H9 (cell line): ENCODE measurements around the gene MIPEP. TPM values are rescaled to one million over a fixed set of nuclear protein-coding genes. Genes with fewer than 3 reads are reported as not detected.

Source experiments
- DNase-seq: peaks from one replicate; pipeline ENCODE4 v3.0.0-alpha.2; 2017
- H2AFZ ChIP-seq: one replicate; pipeline ENCODE4 v1.6.1; 2013; ENCODE audit warnings: mild to moderate bottlenecking, low read length, control low read depth, moderate library complexity
- H2AK5ac ChIP-seq: 2 replicates; pipeline ENCODE4 v1.6.1; 2013; ENCODE audit warnings: low read length, control low read depth, mixed read lengths; ENCODE audit not compliant: insufficient read length
- H2BK120ac ChIP-seq: one replicate; pipeline ENCODE4 v1.6.1; 2013; ENCODE audit warnings: low read depth, mild to moderate bottlenecking, low read length, control low read depth, inconsistent platforms; ENCODE audit not compliant: poor library complexity, severe bottlenecking
- H2BK12ac ChIP-seq: 2 replicates; pipeline ENCODE4 v1.6.1; 2013; ENCODE audit warnings: low read length, control low read depth, mixed read lengths, low read depth; ENCODE audit not compliant: insufficient read length
- H2BK15ac ChIP-seq: 2 replicates; pipeline ENCODE4 v1.6.1; 2013; ENCODE audit warnings: low read depth, low read length, control low read depth
- H2BK20ac ChIP-seq: one replicate; pipeline ENCODE4 v1.6.1; 2013; ENCODE audit warnings: low read depth, mild to moderate bottlenecking, low read length, control low read depth, inconsistent platforms; ENCODE audit not compliant: poor library complexity, severe bottlenecking
- H2BK5ac ChIP-seq: 2 replicates; pipeline ENCODE4 v1.6.1; 2013; ENCODE audit warnings: low read length, control low read depth, mixed read lengths; ENCODE audit not compliant: insufficient read length
- H3K14ac ChIP-seq: 2 replicates; pipeline ENCODE4 v1.6.1; 2013; ENCODE audit warnings: low read length, control low read depth; ENCODE audit not compliant: insufficient read depth
- H3K18ac ChIP-seq: 2 replicates; pipeline ENCODE4 v1.6.1; 2013; ENCODE audit warnings: low read depth, mild to moderate bottlenecking, mixed read lengths, low read length, control low read depth; ENCODE audit not compliant: insufficient read length
- H3K23ac ChIP-seq: 2 replicates; pipeline ENCODE4 v1.6.1; 2013; ENCODE audit warnings: low read length, control low read depth, mixed read lengths, low read depth; ENCODE audit not compliant: insufficient read length
- H3K23me2 ChIP-seq: 2 replicates; pipeline ENCODE4 v1.6.1; 2013; ENCODE audit warnings: low read depth, mild to moderate bottlenecking, mixed read lengths, low read length, control low read depth; ENCODE audit not compliant: insufficient read length, poor library complexity, severe bottlenecking
- H3K27ac ChIP-seq: 2 replicates; pipeline ENCODE4 v1.5.1; 2013; ENCODE audit warnings: low read length, control low read depth, mixed read lengths, low read depth; ENCODE audit not compliant: insufficient read length
- H3K27me3 ChIP-seq: 2 replicates; pipeline ENCODE4 v1.6.1; 2013; ENCODE audit warnings: low read length, control low read depth, inconsistent platforms; ENCODE audit not compliant: insufficient read depth
- H3K4ac ChIP-seq: 2 replicates; pipeline ENCODE4 v1.6.1; 2013; ENCODE audit warnings: low read depth, mild to moderate bottlenecking, control low read depth, inconsistent platforms, low read length, moderate library complexity
- H3K4me1 ChIP-seq: 2 replicates; pipeline ENCODE4 v1.6.1; 2013; ENCODE audit warnings: low read length, control low read depth, inconsistent platforms; ENCODE audit not compliant: insufficient read depth
- H3K4me2 ChIP-seq: 2 replicates; pipeline ENCODE4 v1.6.1; 2013; ENCODE audit warnings: low read length, control low read depth, mixed read lengths; ENCODE audit not compliant: insufficient read length, insufficient read depth
- H3K56ac ChIP-seq: 2 replicates; pipeline ENCODE4 v1.6.1; 2013; ENCODE audit warnings: low read depth, mild to moderate bottlenecking, mixed read lengths, low read length, control low read depth; ENCODE audit not compliant: insufficient read length
- H3K79me1 ChIP-seq: 2 replicates; pipeline ENCODE4 v1.6.1; 2013; ENCODE audit warnings: low read depth, mild to moderate bottlenecking, moderate library complexity, low read length, control low read depth, inconsistent platforms; ENCODE audit not compliant: insufficient read depth, poor library complexity, severe bottlenecking
- H3K79me2 ChIP-seq: 2 replicates; pipeline ENCODE4 v1.6.1; 2013; ENCODE audit warnings: low read length, control low read depth, inconsistent platforms; ENCODE audit not compliant: insufficient read depth
- H3K9ac ChIP-seq: 2 replicates; pipeline ENCODE4 v1.6.1; 2013; ENCODE audit warnings: low read length, control low read depth, mixed read lengths; ENCODE audit not compliant: insufficient read length; ENCODE audit errors: extremely low read depth
- H3K9me3 ChIP-seq: one replicate; pipeline ENCODE4 v1.6.1; 2013; ENCODE audit warnings: low read depth, low read length, inconsistent platforms; ENCODE audit not compliant: control insufficient read depth
- H3T11ph ChIP-seq: one replicate; pipeline ENCODE4 v1.6.1; 2013; ENCODE audit warnings: mild to moderate bottlenecking, low read length, control low read depth, inconsistent platforms
- H4K20me1 ChIP-seq: one replicate; pipeline ENCODE4 v1.6.1; 2013; ENCODE audit not compliant: control insufficient read depth, insufficient read length, insufficient read depth
- H4K5ac ChIP-seq: 2 replicates; pipeline ENCODE4 v1.6.1; 2013; ENCODE audit warnings: low read depth, mild to moderate bottlenecking, mixed read lengths, low read length, control low read depth; ENCODE audit not compliant: insufficient read length
- H4K8ac ChIP-seq: replicated peaks from 2 replicates; pipeline ENCODE4 v1.6.1; 2013; ENCODE audit warnings: low read length, control low read depth, mixed read lengths, low read depth; ENCODE audit not compliant: insufficient read length
- H4K91ac ChIP-seq: 2 replicates; pipeline ENCODE4 v1.6.1; 2013; ENCODE audit warnings: low read depth, mild to moderate bottlenecking, moderate library complexity, mixed read lengths, low read length, control low read depth; ENCODE audit not compliant: insufficient read length
- H3K27ac Mint-ChIP-seq, 3 experiments: 2 replicates in 2 of 3; 3 replicates in 1 of 3; pipeline ENCODE4 v1.8.0; 2020 to 2021; ENCODE audit warnings: mixed read lengths in 3 of 3, mild to moderate bottlenecking in 1 of 3, moderate library complexity in 1 of 3
- H3K27me3 Mint-ChIP-seq: 2 replicates; pipeline ENCODE4 v1.8.0; 2021; ENCODE audit warnings: low read depth, mild to moderate bottlenecking, moderate library complexity, mixed read lengths
- H3K36me3 Mint-ChIP-seq, 3 experiments: 2 replicates in 2 of 3; 3 replicates in 1 of 3; pipeline ENCODE4 v1.8.0; 2020 to 2021; ENCODE audit warnings: low read depth in 3 of 3, mixed read lengths in 3 of 3; ENCODE audit not compliant: insufficient read depth in 1 of 3
- H3K4me1 Mint-ChIP-seq, 2 experiments: 2 replicates each; pipeline ENCODE4 v1.8.0; 2020; ENCODE audit warnings: mixed read lengths in 2 of 2
- H3K4me3 Mint-ChIP-seq, 2 experiments: 2 replicates in 1 of 2; 3 replicates in 1 of 2; pipeline ENCODE4 v1.8.0; 2020 to 2021; ENCODE audit warnings: mild to moderate bottlenecking in 2 of 2, mixed read lengths in 2 of 2, moderate library complexity in 1 of 2
- H3K9me3 Mint-ChIP-seq, 2 experiments: 2 replicates in 1 of 2; 3 replicates in 1 of 2; pipeline ENCODE4 v1.8.0; 2020; ENCODE audit warnings: mild to moderate bottlenecking in 2 of 2, mixed read lengths in 2 of 2, moderate library complexity in 1 of 2
- CTCF ChIP-seq: fragments of 200-600 bp; sonication (generic); conservative IDR thresholded peaks from 3 replicates; pipeline ENCODE4 v1.8.0; 2021; ENCODE audit warnings: antibody characterized with exemption, mild to moderate bottlenecking
- WGBS: extraction: QIAGEN DNeasy Blood & Tissue Kit; methylation state at CpG from one replicate; pipeline ENCODE4 v1.1.7; 2013; ENCODE audit warnings: missing lambda C conversion rate, low lambda C conversion rate, mixed read lengths; ENCODE audit not compliant: insufficient read length; ENCODE audit errors: extremely low coverage; 5-methylcytosine and 5-hydroxymethylcytosine counted together
- total RNA-seq: library from RNA; stranded (reverse); gene quantifications from 2 replicates; pipeline ENCODE4 v1.2.1, GENCODE V29; 2021

The MIPEP gene
- total RNA-seq, 1 experiment from 2014 or later = 18.5 TPM

- H2BK12ac ChIP-seq = no peak overlapping the region
- no peak overlapping the region for H3K56ac ChIP-seq
- no peaks in the 10 kb centered on the region for H3K27me3 ChIP-seq
- no CpG with 5 or more reads among the region's 1 CpG for WGBS
- no peak overlapping the region for H2AK5ac ChIP-seq
- no peak overlapping the region for H4K8ac ChIP-seq
- DNase-seq = no peak
- H3K14ac ChIP-seq = no peak overlapping the region
- Mint-ChIP-seq H3K4me1 (peaks cover 0 to 12% of the 10 kb centered on the region in 2 experiments), H3K27me3 (no peaks in the 10 kb centered on the region), H3K27ac (no peak overlapping the region), H3K9me3 (no peaks in the 10 kb centered on the region), H3K4me3 (no peak overlapping the region), H3K36me3 (no peaks in the 10 kb centered on the region)
- H3K9ac ChIP-seq = no peak overlapping the region
- H4K91ac ChIP-seq = no peak overlapping the region
- H2BK20ac ChIP-seq = no peak overlapping the region
- H3K27ac ChIP-seq = no peak overlapping the region
- H3K23ac ChIP-seq = no peak overlapping the region
- no peaks in the 10 kb centered on the region for H3K4me1 ChIP-seq
- H4K20me1 ChIP-seq = no peaks in the 10 kb centered on the region
- H3K79me1 ChIP-seq = no peaks in the 10 kb centered on the region
- no peak overlapping the region for H3K4me2 ChIP-seq
- H2BK15ac ChIP-seq = no peak overlapping the region
- no peaks in the 10 kb centered on the region for H3K23me2 ChIP-seq
- H3K9me3 ChIP-seq = no peaks in the 10 kb centered on the region
- no peak overlapping the region for H2BK120ac ChIP-seq
- no peak overlapping the region for H3T11ph ChIP-seq
- no peak overlapping the region for H3K4ac ChIP-seq
- H3K18ac ChIP-seq = no peak overlapping the region
- no peak overlapping the region for H2BK5ac ChIP-seq
- H4K5ac ChIP-seq = no peak overlapping the region
- no peak overlapping the region for H2AFZ ChIP-seq
- H3K79me2 ChIP-seq = no peaks in the 10 kb centered on the region
- TF ChIP-seq CTCF = no peak
Measured at GRCh38 chr13:23766939-23767338, 122.3 kb downstream of the MIPEP start.
